SU-DHL-6 (cell line): ENCODE measurements around the gene CHCHD1.

ENCODE experiments used
- H2AFZ ChIP-seq: fragments of 200-600 bp; sonication (generic); 2 replicates; pipeline ENCODE4 v1.6.1; 2014; ENCODE audit warnings: low read depth, mild to moderate bottlenecking, moderate library complexity, mixed read lengths, antibody characterized with exemption, low read length; ENCODE audit not compliant: severe bottlenecking
- H3F3A ChIP-seq: fragments of 200-600 bp; shearing (Covaris generic); 2 replicates; pipeline ENCODE4 v1.6.0; 2016; ENCODE audit warnings: antibody characterized with exemption, mild to moderate bottlenecking; ENCODE audit not compliant: insufficient read depth
- H3K27ac ChIP-seq: fragments of 200-600 bp; sonication (generic); 2 replicates; pipeline ENCODE4 v1.5.1; 2016; ENCODE audit warnings: low read depth, mild to moderate bottlenecking, low read length, moderate library complexity, mixed read lengths
- H3K27me3 ChIP-seq: fragments of 200-600 bp; sonication (generic), shearing (Covaris generic); 2 replicates; pipeline ENCODE4 v1.6.0; 2014; ENCODE audit warnings: mild to moderate bottlenecking, low read length
- H3K36me3 ChIP-seq: fragments of 200-600 bp; sonication (generic); 2 replicates; pipeline ENCODE4 v1.6.1; 2014; ENCODE audit warnings: mild to moderate bottlenecking, low read length, mixed read lengths
- H3K4me2 ChIP-seq: fragments of 300-600, 200-600 bp; shearing (Covaris generic), sonication (generic); 2 replicates; pipeline ENCODE4 v1.6.0; 2014; ENCODE audit warnings: low read length, low read depth, mild to moderate bottlenecking; ENCODE audit not compliant: poor library complexity, severe bottlenecking
- H3K4me3 ChIP-seq: fragments of 200-600 bp; sonication (generic); 2 replicates; pipeline ENCODE4 v1.5.1; 2014; ENCODE audit warnings: antibody characterized with exemption, low read length, mild to moderate bottlenecking, mixed read lengths; ENCODE audit not compliant: insufficient read depth, poor library complexity, severe bottlenecking
- H3K79me2 ChIP-seq: fragments of 200-600 bp; sonication (generic); 2 replicates; pipeline ENCODE4 v1.6.1; 2014; ENCODE audit warnings: mild to moderate bottlenecking, low read length, moderate library complexity; ENCODE audit not compliant: insufficient read depth
- H3K9ac ChIP-seq: fragments of 200-600 bp; sonication (generic); 2 replicates; pipeline ENCODE4 v1.7.0; 2014; ENCODE audit warnings: mild to moderate bottlenecking, low read length
- H3K9me2 ChIP-seq: fragments of 200-600 bp; sonication (generic); replicated peaks from 2 replicates; pipeline ENCODE4 v1.6.1; 2014; ENCODE audit warnings: low read length; ENCODE audit not compliant: insufficient read depth
- H3K9me3 ChIP-seq: fragments of 200-600 bp; sonication (generic); 2 replicates; pipeline ENCODE4 v1.6.1; 2014; ENCODE audit warnings: low read length, mixed read lengths; ENCODE audit not compliant: insufficient read depth
- H4K20me1 ChIP-seq: fragments of 200-600 bp; sonication (generic); 2 replicates; pipeline ENCODE4 v1.6.1; 2014; ENCODE audit warnings: low read depth, mild to moderate bottlenecking, antibody characterized with exemption, low read length, moderate library complexity, mixed read lengths
- EZH2phosphoT487 ChIP-seq: fragments of 200-600 bp; sonication (generic), shearing (Covaris generic); conservative IDR thresholded peaks from 2 replicates; pipeline ENCODE4 v1.6.1; 2018; ENCODE audit warnings: mild to moderate bottlenecking, antibody characterized with exemption, low read length, moderate library complexity, mixed read lengths
- TF ChIP-seq, protein P1 (sequence below): fragments of 200-600 bp; sonication (generic); IDR thresholded peaks from one replicate; pipeline ENCODE4 v1.5.1; 2017; ENCODE audit warnings: antibody characterized with exemption, mild to moderate bottlenecking, low read length, moderate library complexity; ENCODE audit not compliant: insufficient read depth, poor library complexity, severe bottlenecking

CHCHD1 gene

DNA sequence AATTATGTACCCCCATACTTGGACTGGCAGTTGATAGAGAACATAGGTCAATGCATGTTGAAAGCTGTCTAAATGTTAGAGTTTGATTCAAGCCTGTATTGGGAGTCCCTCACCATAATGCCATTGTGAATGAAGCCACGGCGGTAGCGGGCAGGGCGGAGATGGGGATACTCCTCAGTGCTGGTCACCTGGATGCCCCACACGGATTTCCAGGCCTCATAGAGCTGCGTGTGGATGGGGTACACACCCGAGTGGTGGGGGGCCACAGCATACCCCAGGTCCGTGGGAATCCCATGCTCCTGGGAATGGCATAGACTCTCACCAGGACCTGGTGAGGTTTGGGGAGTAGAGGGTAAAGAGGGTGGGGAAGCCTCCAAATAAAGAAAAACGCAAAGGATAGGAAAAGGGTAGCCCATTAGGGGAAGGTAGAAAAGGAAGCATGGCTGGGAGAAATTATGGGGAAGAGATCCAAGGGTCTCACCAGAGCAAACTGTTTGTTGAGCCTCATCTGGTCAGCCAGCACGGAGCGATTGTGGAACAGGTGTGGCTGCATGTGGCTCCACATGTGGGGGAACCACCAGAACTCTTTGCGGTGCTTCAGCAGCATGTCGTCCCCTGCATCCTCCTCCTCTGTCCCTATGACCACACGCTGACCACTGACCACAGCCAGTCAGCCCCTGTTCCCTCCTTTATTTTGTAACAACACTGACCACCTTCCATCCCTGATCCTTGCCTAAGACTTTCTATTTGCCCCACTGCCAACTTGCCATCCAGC lies 24.5 kb downstream of the CHCHD1 start:
- no peaks in the 10 kb centered on the region for H3K9me3 ChIP-seq
- no peak overlapping the region for H3K9ac ChIP-seq
- H4K20me1 ChIP-seq: no peaks in the 10 kb centered on the region
- no peaks in the 10 kb centered on the region for H3K36me3 ChIP-seq
- H3K9me2 ChIP-seq: no peaks in the 10 kb centered on the region
- H2AFZ ChIP-seq: no peak overlapping the region
- H3K4me2 ChIP-seq: no peak overlapping the region
- TF ChIP-seq, protein P1, sequence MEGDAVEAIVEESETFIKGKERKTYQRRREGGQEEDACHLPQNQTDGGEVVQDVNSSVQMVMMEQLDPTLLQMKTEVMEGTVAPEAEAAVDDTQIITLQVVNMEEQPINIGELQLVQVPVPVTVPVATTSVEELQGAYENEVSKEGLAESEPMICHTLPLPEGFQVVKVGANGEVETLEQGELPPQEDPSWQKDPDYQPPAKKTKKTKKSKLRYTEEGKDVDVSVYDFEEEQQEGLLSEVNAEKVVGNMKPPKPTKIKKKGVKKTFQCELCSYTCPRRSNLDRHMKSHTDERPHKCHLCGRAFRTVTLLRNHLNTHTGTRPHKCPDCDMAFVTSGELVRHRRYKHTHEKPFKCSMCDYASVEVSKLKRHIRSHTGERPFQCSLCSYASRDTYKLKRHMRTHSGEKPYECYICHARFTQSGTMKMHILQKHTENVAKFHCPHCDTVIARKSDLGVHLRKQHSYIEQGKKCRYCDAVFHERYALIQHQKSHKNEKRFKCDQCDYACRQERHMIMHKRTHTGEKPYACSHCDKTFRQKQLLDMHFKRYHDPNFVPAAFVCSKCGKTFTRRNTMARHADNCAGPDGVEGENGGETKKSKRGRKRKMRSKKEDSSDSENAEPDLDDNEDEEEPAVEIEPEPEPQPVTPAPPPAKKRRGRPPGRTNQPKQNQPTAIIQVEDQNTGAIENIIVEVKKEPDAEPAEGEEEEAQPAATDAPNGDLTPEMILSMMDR: no peak
- no peak for TF ChIP-seq EZH2phosphoT487
- no peak overlapping the region for H3K4me3 ChIP-seq
- H3F3A ChIP-seq: no peaks in the 10 kb centered on the region
- H3K27me3 ChIP-seq: no peaks in the 10 kb centered on the region
- peaks cover 5% of the 10 kb centered on the region; the same call in 1 of the 2 replicates for H3K79me2 ChIP-seq
- H3K27ac ChIP-seq: no peak overlapping the region

DNA sequence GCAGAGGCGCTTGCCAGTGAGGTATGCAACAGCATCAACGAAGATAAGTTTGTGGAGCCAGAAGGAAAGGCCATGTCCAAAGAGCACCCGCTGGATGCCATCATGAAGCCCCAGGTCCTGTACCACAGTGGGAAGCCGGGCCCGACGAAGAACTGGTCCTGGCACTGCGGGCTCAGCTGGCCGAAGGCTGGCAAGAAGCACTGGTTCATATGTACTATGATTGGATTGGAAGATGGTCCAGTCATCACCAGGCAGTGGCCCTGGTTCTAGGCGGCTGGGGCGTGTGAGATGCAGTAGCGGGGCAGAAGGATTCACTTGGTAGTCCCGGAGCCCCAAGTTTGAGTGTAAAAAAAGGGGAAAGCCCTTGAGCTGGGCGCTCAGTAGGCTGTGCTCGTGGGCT lies 25.6 kb downstream of the CHCHD1 start:
- Histone ChIP-seq H3F3A (peaks cover 2% of the 10 kb centered on the region), H3K79me2 (peaks cover 5% of the 10 kb centered on the region; the same call in 1 of the 2 replicates), H3K4me3 (no peak overlapping the region), H3K36me3 (no peaks in the 10 kb centered on the region), H3K9ac (no peak overlapping the region), H3K4me2 (no peak overlapping the region), H4K20me1 (no peaks in the 10 kb centered on the region), H3K9me2 (no peaks in the 10 kb centered on the region), H3K27me3 (no peaks in the 10 kb centered on the region), H2AFZ (no peak overlapping the region), H3K27ac (no peak overlapping the region), H3K9me3 (no peaks in the 10 kb centered on the region)
- TF ChIP-seq, protein P1: no peak
- TF ChIP-seq EZH2phosphoT487: no peak

DNA sequence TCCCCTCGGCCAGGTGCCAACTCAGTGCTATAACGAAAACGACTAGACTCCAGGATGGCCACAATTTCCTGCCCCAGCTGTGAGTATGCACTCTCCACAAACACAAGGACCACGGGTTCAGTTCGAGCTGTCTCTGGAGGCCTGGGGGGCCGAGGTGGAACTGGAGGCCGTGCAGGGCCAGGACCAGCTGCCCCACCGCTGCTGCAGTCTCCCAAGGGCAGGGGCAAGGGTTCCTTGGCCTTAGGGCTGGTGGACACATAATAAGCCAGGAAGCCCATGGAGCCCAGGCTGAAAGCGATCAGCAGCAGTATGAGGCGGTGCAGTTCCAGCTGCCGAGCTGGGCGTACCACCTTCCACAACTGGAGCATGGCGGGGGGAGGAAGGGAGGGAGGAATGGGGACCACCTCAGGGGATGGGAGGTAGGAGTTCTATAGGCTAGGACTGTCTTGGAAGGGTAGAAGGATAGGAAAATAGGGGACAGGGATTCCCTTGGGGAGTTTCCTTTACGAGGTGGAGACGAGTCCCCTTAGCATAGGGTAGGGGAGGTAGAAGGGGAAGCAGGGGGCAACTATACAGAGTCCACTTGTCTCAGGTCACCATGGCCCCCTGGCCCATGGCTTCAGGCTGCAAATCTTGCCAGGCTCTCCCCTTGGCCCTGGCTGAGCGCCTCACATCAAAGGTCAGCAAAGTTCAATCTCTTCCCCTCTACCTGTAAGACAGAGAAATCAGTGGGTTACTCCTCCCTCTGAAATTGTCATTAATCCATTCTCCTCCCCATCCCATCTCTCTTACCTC lies 26.4 kb downstream of the CHCHD1 start:
- peaks cover 7% of the 10 kb centered on the region for H3F3A ChIP-seq
- H3K9me3 ChIP-seq: no peaks in the 10 kb centered on the region
- TF ChIP-seq, protein P1: no peak
- no peak for TF ChIP-seq EZH2phosphoT487
- H3K4me3 ChIP-seq: no peak overlapping the region
- no peak overlapping the region for H3K9ac ChIP-seq
- no peaks in the 10 kb centered on the region for H3K36me3 ChIP-seq
- no peak overlapping the region for H3K4me2 ChIP-seq
- H3K27me3 ChIP-seq: no peaks in the 10 kb centered on the region
- no peak overlapping the region for H2AFZ ChIP-seq
- H3K9me2 ChIP-seq: no peaks in the 10 kb centered on the region
- no peaks in the 10 kb centered on the region for H4K20me1 ChIP-seq
- no peak overlapping the region for H3K27ac ChIP-seq
- H3K79me2 ChIP-seq: peaks cover 5% of the 10 kb centered on the region; the same call in 1 of the 2 replicates
